Thyroid gland (tissue), 4 donors: ENCODE results near the gene B9D1.

Source experiments
- CTCF ChIP-seq, 6 experiments: fragments of 200-600 bp in 3 of 6; fragments of 450-650 bp in 3 of 6; sonication (generic) in 3 of 6; IDR thresholded peaks; one replicate each; pipeline ENCODE4 v1.5.1; 2016 to 2019; ENCODE audit warnings: antibody characterized with exemption in 6 of 6, mild to moderate bottlenecking in 2 of 6, inconsistent platforms in 1 of 6, moderate library complexity in 1 of 6
- POLR2A ChIP-seq, 2 donors: fragments of 450-650 bp; IDR thresholded peaks; one replicate each; pipeline ENCODE4 v1.6.1; 2017; ENCODE audit warnings: antibody characterized with exemption in 2 of 2, mild to moderate bottlenecking in 2 of 2, moderate library complexity in 1 of 2

DNA sequence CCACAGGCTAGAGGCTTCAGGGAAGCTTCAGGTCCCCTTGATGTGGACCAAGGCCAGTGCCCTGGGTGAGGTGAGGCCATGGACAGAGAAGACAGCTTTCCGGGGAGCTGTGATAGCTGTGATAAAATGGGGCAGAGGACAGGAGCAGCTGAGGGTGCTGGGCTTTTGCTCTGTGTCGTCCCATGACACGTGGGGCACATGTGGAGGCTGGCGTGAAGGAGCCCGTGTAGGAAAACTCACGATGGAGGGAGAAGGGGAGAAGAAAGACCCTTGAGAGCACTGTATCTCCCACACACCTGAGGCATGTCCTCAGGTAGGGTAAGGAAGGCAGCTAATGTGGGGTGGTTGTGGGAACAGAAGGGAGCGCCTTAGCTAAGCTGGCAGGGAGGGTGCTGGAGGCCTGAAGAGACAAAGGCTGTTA lies 21.3 kb downstream of the B9D1 start:
- TF ChIP-seq CTCF (IDR thresholded peaks at IDR 0.05): no peak
- TF ChIP-seq POLR2A (IDR thresholded peaks at IDR 0.05): no peak
